Renal cortex interstitium (tissue), 11 donors: ENCODE measurements around the gene NELFB. TPM values are rescaled to one million over a fixed set of nuclear protein-coding genes. Genes with fewer than 3 reads are reported as not detected.

ENCODE experiments used
- DNase-seq, 11 donors: peaks; one replicate each; pipeline ENCODE4 v3.0.0-alpha.2; 2013; ENCODE audit warnings: low read depth in 9 of 11, low spot score in 4 of 11; ENCODE audit errors: extremely low read depth in 1 of 11
- polyA plus RNA-seq, 3 donors: library from polyadenylated mRNA; unstranded; fragments of 120-200 nt; gene quantifications; one replicate each; pipeline ENCODE4 v1.2.1, GENCODE V29; 2013; ENCODE audit not compliant: insufficient read length in 3 of 3

The NELFB gene
- polyA plus RNA-seq, 3 donors, result 49.8 to 62.2 (median 55.2) TPM

DNA sequence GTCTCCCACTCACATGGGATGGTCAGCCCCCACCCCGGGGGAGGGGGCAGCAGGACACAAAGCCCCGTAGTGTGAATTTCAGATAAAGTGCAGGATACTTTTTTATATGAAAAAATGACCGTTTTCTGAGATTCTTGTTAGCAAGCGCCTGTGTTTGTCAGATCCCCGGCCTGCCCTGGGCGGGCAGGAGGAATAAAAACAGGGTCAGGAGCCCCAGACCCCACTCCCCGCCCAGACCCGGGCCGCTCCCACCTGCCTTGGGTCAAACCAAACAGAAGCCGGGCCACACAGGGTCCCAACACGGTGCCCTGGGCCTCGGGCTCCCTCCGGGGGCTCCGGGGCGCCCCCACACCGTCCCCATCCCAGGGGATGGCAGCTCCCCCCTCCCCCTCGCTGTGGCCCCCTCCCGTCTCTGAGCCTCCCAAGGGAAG lies 60.5 kb downstream of the NELFB start:
- DNase-seq, result no peak

DNA sequence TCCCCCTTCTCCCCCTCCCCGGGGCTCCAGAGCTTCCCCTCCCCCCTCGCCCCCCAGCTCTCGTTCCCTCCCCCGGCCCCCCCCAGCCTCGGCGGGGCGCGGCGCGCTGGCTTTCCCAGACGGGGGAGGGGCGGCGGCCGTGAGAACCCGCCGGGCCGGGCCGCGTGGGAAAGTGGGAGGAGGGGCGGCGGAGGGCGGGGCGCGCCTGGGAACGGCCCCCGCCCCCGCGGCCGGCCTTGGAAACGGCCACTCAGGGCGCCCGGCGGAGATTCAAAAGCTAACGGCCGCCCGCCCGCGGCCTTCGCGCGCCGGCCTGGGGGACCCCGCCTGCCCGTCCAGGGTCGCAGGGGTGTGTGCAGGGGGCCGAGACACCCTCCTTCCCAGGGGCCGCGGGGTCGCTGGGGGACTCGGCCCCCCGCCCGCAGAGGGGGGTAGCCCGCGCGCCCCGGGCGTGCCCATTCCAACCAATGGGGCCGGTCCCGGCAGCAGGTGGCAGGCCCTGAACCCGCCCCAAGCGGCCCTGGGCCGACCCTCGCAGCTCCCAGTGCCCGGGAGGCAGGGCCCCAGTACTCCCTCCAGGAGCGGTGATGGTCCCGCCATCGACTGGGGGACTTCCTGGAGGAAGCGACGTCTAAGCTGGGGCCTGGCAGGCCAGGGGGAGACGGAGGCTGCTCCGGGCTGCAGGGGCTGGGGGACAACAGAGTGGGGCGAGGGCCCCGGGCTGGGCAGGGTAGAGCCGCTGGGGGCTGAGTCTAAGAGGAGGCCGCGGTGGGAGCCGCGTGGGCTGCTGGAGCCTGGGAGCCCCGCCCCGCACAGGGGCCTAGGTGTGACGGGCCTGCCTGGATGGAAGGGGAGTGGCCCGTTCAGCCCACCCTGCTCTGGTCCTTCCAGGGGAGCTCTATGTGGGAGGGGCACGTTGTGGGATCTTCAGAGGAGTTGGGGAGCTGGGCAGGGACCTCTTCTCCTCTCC lies 61.2 kb downstream of the NELFB start:
- no peak for DNase-seq

DNA sequence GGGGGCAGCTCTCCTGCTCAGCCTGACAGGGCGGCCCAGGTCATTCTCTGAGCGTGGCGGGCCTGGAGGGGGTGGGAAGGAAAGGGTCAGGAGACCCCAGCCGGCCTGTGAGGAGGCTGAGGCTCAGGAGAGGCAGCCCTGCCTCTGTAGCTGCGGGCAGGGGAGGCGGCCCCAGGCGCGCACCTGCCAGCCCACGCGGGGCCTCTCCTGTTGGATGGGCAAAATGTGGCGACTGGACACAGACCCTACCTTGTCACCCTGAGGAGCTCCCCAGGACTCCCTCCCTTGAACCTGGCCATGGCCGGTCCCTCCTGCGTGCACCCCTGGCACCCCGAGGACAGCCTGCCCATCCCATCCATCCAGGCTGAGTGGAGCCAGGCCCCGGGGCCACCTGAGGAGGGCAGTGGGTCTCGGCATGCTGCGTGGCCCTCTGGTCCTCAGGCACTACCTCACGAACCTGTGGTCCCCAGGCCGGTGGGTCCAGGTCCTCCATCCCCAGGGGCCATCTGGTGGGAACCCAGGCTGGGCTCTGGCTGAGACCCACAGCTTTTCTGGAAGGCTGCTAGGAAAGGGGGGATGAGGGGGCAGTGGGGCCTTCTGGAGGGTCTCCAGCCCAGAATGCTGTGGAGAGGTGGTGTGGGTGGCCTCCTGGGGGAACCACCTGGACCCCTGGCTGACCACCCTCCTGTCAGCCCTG lies 62.0 kb downstream of the NELFB start:
- DNase-seq, result no peak

DNA sequence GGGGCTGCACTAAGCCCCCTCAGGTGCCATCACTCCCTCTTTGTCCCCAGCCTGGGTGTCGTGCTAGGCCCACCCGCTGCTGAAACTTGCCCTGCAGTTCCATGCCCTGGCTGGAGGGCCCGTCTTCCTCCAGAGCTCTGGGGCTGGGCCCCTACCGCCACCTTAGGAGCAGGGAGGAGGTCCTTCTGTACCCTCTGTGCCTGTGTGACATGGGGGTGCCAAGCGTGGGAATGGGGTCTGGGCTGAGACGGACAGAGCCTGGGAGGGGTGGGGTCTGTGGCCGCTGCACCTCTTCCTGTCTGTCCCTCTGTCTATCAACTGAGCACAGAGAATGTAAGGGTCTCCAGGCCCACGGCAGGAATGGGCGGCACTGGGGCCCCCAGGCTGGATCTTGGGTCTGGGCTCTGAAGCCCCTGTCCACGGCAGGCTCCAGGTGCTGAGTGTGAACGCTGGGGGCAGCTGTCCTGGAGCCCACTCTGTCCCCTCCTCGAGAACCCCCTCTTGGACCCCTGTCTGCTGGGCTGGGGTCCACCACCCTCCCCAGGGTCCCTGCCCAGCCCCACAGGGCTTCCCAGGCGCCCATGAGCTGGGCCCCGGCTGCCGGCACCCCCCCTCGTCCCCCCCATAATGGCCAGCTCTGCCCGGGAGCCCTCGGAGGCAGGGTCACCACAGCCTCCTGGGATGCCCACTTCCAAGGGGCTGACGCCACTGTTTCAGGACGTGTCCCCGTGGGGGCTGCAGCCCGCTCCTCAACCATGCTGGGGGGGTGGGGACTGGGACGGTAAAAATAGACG lies 62.8 kb downstream of the NELFB start:
- no peak for DNase-seq

DNA sequence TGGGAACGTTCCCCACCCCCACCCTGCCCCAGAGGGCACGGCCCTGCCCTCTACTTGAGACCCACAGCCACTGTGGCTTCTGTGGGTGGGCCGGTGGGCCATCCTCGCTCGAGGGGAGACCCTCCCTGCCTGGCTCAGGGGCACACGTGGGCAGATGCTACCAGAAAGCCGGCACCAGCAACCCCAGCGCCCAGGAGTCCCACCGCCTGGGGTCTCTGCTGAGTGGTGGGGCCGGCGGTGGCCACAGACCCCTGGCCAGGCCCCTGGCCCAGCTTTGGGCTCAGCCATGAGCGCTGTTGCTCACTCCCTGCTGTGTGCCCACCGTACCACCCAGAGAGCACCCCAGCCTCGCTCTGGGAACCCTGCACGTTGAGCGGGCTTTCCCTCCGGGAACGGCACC lies 63.5 kb downstream of the NELFB start:
- DNase-seq, result no peak

DNA sequence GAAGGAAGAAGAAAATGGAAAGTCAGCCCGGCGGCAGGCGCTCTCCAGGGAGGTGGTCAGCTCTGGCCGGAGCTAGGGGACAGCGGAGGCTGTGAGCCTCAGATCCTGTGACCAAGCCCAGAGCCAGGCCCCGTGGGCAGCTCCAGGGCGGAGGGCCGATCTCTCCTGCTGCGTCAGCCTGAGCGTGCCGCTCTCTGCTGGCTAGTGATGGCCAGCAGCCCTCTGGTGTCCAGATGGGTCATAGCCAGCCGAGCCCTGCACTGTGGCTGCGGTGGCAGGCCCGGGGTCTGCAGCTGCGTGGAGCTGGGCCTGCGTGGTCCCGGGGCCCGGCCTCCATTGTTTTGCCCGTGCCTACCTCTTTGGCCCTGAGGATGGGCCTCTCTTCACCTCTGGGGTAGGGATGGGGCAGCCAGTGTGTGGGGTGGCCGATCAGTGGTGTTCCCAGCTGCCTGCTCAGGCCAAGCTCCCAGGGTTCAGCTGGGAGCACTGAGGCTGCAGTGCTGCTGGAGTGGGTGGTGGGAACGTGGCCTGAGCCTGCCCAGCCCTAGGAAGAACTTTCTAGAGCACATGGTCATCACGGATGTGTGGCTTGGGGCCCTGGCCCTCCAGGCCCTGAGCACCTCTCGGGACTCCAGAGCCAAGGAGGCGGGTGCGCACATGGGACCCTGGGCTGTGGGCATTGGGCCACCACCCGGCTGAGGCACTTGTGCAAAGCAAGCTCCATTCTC lies 64.0 kb downstream of the NELFB start:
- no peak for DNase-seq

DNA sequence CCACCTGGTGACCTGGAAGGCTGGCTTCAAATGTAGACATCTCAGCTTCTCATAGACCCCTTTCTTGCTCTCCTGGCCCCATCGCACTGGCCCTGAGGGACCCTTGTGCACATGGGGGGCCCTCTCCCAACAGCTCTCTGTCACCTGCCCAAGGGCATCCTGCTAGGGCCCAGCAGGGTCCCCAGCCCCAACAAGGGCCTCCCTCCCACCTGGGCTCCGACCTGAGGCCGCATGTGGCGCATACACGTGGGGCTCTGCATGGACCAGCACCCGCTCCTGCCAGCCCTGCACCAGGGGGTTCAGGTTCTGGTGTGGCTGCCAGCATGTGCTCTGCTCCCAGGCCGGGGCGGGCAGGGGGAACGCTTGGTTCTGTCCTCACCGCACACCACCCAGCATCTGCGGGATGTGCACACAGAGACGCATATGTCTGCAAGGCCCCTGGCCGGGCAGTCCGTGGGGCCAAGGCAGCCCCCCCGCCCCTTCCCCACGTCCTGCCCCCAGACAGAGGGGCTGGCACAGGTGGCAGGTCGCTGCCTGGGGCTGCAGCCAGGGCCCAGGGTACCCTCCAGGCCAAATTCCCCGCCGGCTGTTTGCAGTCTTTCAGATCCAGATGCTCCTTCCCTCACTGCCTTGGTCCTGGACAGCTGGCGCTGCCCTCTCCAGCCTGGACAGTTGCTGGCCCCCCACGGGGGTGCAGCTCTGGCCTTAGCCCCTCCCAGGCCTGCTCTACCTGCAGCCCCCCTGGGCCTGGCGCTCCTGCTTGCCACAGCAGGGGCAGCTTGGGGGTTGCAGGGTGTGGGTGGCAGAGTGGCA lies 64.8 kb downstream of the NELFB start:
- no peak for DNase-seq

DNA sequence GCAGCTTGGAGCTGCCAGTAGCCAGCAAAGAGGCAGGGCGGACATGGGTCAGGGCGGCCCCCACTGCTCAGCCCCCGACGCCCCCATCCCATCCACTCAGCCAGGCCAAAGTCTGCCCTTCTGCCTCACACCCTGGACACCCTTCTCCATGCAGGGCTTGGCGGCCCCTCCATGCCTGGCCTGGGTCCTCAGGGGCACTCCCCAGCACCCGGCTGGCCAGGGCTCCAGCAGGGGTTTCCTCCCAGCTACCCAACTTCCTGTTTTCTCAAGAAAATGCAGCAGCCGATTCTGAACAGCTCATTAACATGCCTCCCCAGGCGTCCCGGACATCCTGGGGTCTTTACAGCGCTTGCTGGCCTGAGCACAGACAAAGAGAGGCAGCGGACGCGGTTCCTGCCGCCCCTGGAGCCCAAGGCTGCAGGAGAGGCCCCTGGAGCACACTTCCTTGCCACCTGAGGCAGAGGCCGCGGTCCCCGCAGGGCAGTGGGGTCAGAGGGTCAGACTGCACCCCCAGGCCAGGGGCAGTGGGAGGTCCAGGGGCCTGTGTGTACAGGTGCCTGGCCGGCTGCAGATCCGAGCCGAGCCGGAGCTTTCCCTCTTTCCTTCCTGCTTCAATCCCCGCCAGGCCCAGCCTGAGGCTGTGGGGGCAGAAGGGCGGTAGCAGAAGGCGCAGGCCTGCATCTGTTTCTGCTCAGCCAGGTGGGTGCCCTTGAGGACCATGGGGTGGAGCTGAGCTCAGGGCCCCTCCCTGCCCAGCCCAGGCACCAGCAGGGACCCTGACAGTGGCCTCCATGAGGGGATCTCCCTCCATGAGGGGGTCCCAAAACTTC lies 65.6 kb downstream of the NELFB start:
- no peak for DNase-seq

DNA sequence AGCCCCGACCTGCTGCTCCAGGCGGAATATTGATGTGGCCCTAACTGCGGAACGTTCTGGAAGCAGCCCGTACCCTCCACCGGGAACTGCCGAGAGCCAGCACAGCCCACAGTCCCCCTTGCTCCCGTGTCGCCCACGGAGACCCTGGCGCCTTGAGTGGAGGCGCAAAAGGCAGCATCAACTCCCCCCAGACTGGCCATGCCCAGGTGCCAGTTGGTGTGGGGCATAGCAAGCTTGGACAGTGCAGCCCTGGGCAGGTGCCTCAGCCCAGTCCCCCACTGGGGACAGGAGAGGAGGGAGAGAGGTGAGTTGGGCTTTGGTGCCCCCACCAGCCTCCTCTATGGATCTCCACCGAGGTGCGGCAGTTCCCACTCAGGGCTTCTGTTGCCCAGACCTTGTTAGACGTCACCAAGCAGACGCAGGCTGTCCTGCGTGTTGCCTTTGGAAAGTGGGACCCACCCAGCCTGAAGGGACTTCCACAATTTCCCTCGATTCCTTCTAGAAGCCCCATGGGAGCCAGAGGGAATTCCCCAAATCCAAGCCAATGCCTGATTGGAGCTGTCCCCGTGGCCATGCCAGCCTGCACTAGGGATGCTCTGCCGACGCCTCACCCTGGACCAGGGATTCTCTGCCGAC lies 66.7 kb downstream of the NELFB start:
- DNase-seq, result no peak

Other genes with a start within 250 kb of the NELFB start
- 10 to 100 TPM; 43.4 to 66.6 (median 61.6) TPM for gene ABCA2, start 227.1 kb upstream of the NELFB start, polyA plus RNA-seq
- under 1 TPM; 0.07 to 0.15 (median 0.12) TPM for gene FUT7, start 223.2 kb upstream of the NELFB start, polyA plus RNA-seq
- gene NPDC1, start 209.2 kb upstream of the NELFB start, polyA plus RNA-seq, result 10 to 100 TPM; 12.9 to 38.4 (median 31.5) TPM
- 1 to 10 TPM; 4.3 to 5.3 (median 4.7) TPM for gene ENTPD2, start 201.3 kb upstream of the NELFB start, polyA plus RNA-seq
- gene SAPCD2, start 184.8 kb upstream of the NELFB start, polyA plus RNA-seq, result 1 to 10 TPM; 6.6 to 9.2 (median 6.8) TPM
- gene UAP1L1, start 177.8 kb upstream of the NELFB start, polyA plus RNA-seq, result 1 to 10 TPM; 4.9 to 9.2 (median 5.7) TPM
- gene MAN1B1, start 168.3 kb upstream of the NELFB start, polyA plus RNA-seq, result 10 to 100 TPM; 46.1 to 62.1 (median 55.3) TPM
- gene DPP7, start 140.6 kb upstream of the NELFB start, polyA plus RNA-seq, result 10 to 100 TPM; 15.2 to 30.6 (median 24.7) TPM
- gene GRIN1, start 116.2 kb upstream of the NELFB start, polyA plus RNA-seq, result under 1 TPM in 1 of 3 donors, not detected in 2; 0.34 TPM
- under 1 TPM in 1 of 3 donors, not detected in 2; 0.14 TPM for gene LRRC26, start 85.3 kb upstream of the NELFB start, polyA plus RNA-seq
- gene TMEM210, start 83.3 kb upstream of the NELFB start, polyA plus RNA-seq, result not detected
- 10 to 100 TPM; 35.5 to 56.7 (median 49.2) TPM for gene ANAPC2, start 66.8 kb upstream of the NELFB start, polyA plus RNA-seq
- 10 to 100 TPM; 36.9 to 62.9 (median 49.8) TPM for gene SSNA1, start 66.7 kb upstream of the NELFB start, polyA plus RNA-seq
- 10 to 100 TPM; 14.8 to 17.3 (median 16.4) TPM for gene TPRN, start 54.6 kb upstream of the NELFB start, polyA plus RNA-seq
- gene TMEM203, start 49.7 kb upstream of the NELFB start, polyA plus RNA-seq, result 10 to 100 TPM; 40.2 to 46.4 (median 42.7) TPM
- gene NDOR1, start 49.6 kb upstream of the NELFB start, polyA plus RNA-seq, result 10 to 100 TPM in 2 of 3 donors, 1 to 10 TPM in 1; 8.2 to 15.1 (median 14.2) TPM
- gene RNF208, start 33.1 kb upstream of the NELFB start, polyA plus RNA-seq, result 10 to 100 TPM in 2 of 3 donors, 1 to 10 TPM in 1; 6.0 to 13.3 (median 13.2) TPM
- 10 to 100 TPM in 2 of 3 donors, 1 to 10 TPM in 1; 8.5 to 13.9 (median 12.8) TPM for gene CYSRT1, start 30.2 kb upstream of the NELFB start, polyA plus RNA-seq
- 10 to 100 TPM in 2 of 3 donors, 1 to 10 TPM in 1; 7.9 to 15.2 (median 12.0) TPM for gene RNF224, start 27.8 kb upstream of the NELFB start, polyA plus RNA-seq
- 10 to 100 TPM in 2 of 3 donors, 1 to 10 TPM in 1; 5.0 to 13.8 (median 11.6) TPM for gene SLC34A3, start 24.4 kb upstream of the NELFB start, polyA plus RNA-seq
- 100 to 1,000 TPM; 331 to 492 (median 358) TPM for gene TUBB4B, start 14.0 kb upstream of the NELFB start, polyA plus RNA-seq
- 1 to 10 TPM; 2.2 to 4.2 (median 2.6) TPM for gene STPG3, start 4.0 kb upstream of the NELFB start, polyA plus RNA-seq
- gene TOR4A, start 22.4 kb downstream of the NELFB start, polyA plus RNA-seq, result 1 to 10 TPM; 4.4 to 8.9 (median 6.3) TPM
- gene NRARP, start 46.9 kb downstream of the NELFB start, polyA plus RNA-seq, result 1 to 10 TPM; 6.8 to 9.0 (median 7.7) TPM
- gene EXD3, start 167.8 kb downstream of the NELFB start, polyA plus RNA-seq, result 10 to 100 TPM; 12.0 to 35.4 (median 16.6) TPM
- 10 to 100 TPM in 1 of 3 donors, 1 to 10 TPM in 2; 4.8 to 15.9 (median 6.0) TPM for gene NOXA1, start 168.1 kb downstream of the NELFB start, polyA plus RNA-seq
- under 1 TPM; 0.14 to 0.68 (median 0.63) TPM for gene ENTPD8, start 186.0 kb downstream of the NELFB start, polyA plus RNA-seq
- gene NSMF, start 204.0 kb downstream of the NELFB start, polyA plus RNA-seq, result 10 to 100 TPM; 52.9 to 57.8 (median 56.5) TPM